H1 (cell line): ENCODE data around the gene COL27A1. TPM values are rescaled to one million over a fixed set of nuclear protein-coding genes. Genes with fewer than 3 reads are reported as not detected.

Source experiments
- CTCF ChIA-PET: fragments of 300-600 bp; sonication (Branson Sonifier 250); formaldehyde crosslinking; loops from one replicate; lab custom pipeline; 2021; ENCODE audit not compliant: partially characterized antibody; lab: Charles Lee
- POLR2A ChIA-PET: fragments of 300-600 bp; sonication (Branson Sonifier 250); formaldehyde crosslinking; loops from one replicate; lab custom pipeline; 2021; ENCODE audit warnings: inconsistent platforms; ENCODE audit not compliant: partially characterized antibody; lab: Charles Lee
- DNase-seq, 2 experiments: peaks; one replicate each; pipeline versions ENCODE4 v3.0.0 to v3.0.0-alpha.2; 2010 to 2022; ENCODE audit warnings: low spot score in 2 of 2, low read depth in 1 of 2, mixed read lengths in 1 of 2
- FAIRE-seq: peaks from 2 replicates; lab custom pipeline; 2011; peaks lifted over from hg19 to GRCh38; lab: Jason Lieb, UNC
- H2AFZ ChIP-seq: 2 replicates; pipeline ENCODE4 v1.8.1; 2012; ENCODE audit warnings: low read length, inconsistent platforms
- H2AK5ac ChIP-seq: 2 replicates; pipeline ENCODE4 v1.6.1; 2013; ENCODE audit warnings: low read depth, low read length
- H2BK120ac ChIP-seq: replicated peaks from 2 replicates; pipeline ENCODE3; 2013; ENCODE audit warnings: low read depth, low read length, inconsistent platforms
- H2BK12ac ChIP-seq: 2 replicates; pipeline ENCODE4 v1.6.1; 2013; ENCODE audit warnings: low read depth, low read length
- H2BK15ac ChIP-seq: 2 replicates; pipeline ENCODE4 v1.6.1; 2013; ENCODE audit warnings: low read length
- H2BK20ac ChIP-seq: 2 replicates; pipeline ENCODE4 v1.6.1; 2013; ENCODE audit warnings: low read length
- H2BK5ac ChIP-seq: 2 replicates; pipeline ENCODE4 v1.6.1; 2013; ENCODE audit warnings: low read depth, low read length
- H3K14ac ChIP-seq: 2 replicates; pipeline ENCODE4 v1.6.1; 2013; ENCODE audit warnings: inconsistent platforms; ENCODE audit not compliant: insufficient read length
- H3K18ac ChIP-seq: 2 replicates; pipeline ENCODE4 v1.6.1; 2013; ENCODE audit warnings: low read length; ENCODE audit errors: extremely low read depth
- H3K23ac ChIP-seq: 2 replicates; pipeline ENCODE4 v1.6.1; 2013; ENCODE audit warnings: inconsistent platforms; ENCODE audit not compliant: insufficient read length
- H3K23me2 ChIP-seq: 2 replicates; pipeline ENCODE4 v1.6.1; 2013; ENCODE audit warnings: low read depth, low read length
- H3K27ac ChIP-seq: 2 replicates; pipeline ENCODE4 v1.6.1; 2011; ENCODE audit warnings: low read depth, low read length, inconsistent platforms
- H3K27me3 ChIP-seq, 4 experiments: replicated peaks in 1 of 4; 1 replicate in 1 of 4; 2 replicates in 3 of 4; pipeline versions ENCODE4 v1.6.1 to v1.8.1; 2011 to 2013; ENCODE audit warnings: low read length in 3 of 4, mild to moderate bottlenecking in 3 of 4, inconsistent platforms in 2 of 4, mixed read lengths in 2 of 4, moderate library complexity in 1 of 4; ENCODE audit not compliant: control insufficient read depth in 3 of 4, insufficient read depth in 3 of 4; ENCODE audit errors: extremely low read depth in 1 of 4
- H3K36me3 ChIP-seq, 4 experiments: 2 replicates each; pipeline versions ENCODE4 v1.6.1 to v1.8.1; 2011 to 2013; ENCODE audit warnings: mild to moderate bottlenecking in 4 of 4, low read length in 3 of 4, moderate library complexity in 2 of 4, control low read depth in 1 of 4, inconsistent platforms in 1 of 4; ENCODE audit not compliant: insufficient read depth in 4 of 4, control insufficient read depth in 2 of 4
- H3K4ac ChIP-seq: replicated peaks from 2 replicates; pipeline ENCODE3; 2013; ENCODE audit warnings: low read length, low read depth, mixed read lengths, inconsistent platforms; ENCODE audit not compliant: insufficient read length
- H3K4me1 ChIP-seq, 4 experiments: replicated peaks in 1 of 4; 1 replicate in 1 of 4; 2 replicates in 3 of 4; pipeline versions ENCODE4 v1.6.1 to v1.8.1; 2011 to 2013; ENCODE audit warnings: low read length in 3 of 4, inconsistent platforms in 2 of 4, mixed read lengths in 1 of 4; ENCODE audit not compliant: insufficient read depth in 4 of 4, control insufficient read depth in 3 of 4
- H3K4me2 ChIP-seq, 2 experiments: 2 replicates each; pipeline versions ENCODE4 v1.6.1 to v1.8.1; 2011 to 2013; ENCODE audit warnings: low read depth in 2 of 2, low read length in 2 of 2, control low read depth in 1 of 2, inconsistent platforms in 1 of 2, mild to moderate bottlenecking in 1 of 2; ENCODE audit not compliant: insufficient read depth in 1 of 2
- H3K4me3 ChIP-seq, 4 experiments: fragments of 200-600, 300-600 bp in 1 of 4; sonication (generic), shearing (Covaris generic), sonication (Bioruptor Twin) in 1 of 4; 2 replicates each; pipeline versions ENCODE4 v1.5.1 to v1.8.1; 2011 to 2016; ENCODE audit warnings: low read length in 4 of 4, low read depth in 3 of 4, control low read depth in 2 of 4, inconsistent platforms in 2 of 4, mild to moderate bottlenecking in 2 of 4, mixed read lengths in 1 of 4, moderate library complexity in 1 of 4; ENCODE audit not compliant: insufficient read depth in 2 of 4; ENCODE audit errors: extremely low read depth in 1 of 4
- H3K56ac ChIP-seq: replicated peaks from 2 replicates; pipeline ENCODE3; 2013; ENCODE audit warnings: low read depth, mild to moderate bottlenecking, mixed read lengths, low read length, inconsistent platforms; ENCODE audit not compliant: insufficient read length
- H3K79me1 ChIP-seq: 2 replicates; pipeline ENCODE4 v1.6.1; 2013; ENCODE audit warnings: low read depth, low read length, control low read depth
- H3K79me2 ChIP-seq, 2 experiments: 2 replicates each; pipeline versions ENCODE4 v1.6.1 to v1.8.1; 2012 to 2013; ENCODE audit warnings: low read length in 2 of 2, mild to moderate bottlenecking in 2 of 2, inconsistent platforms in 1 of 2; ENCODE audit not compliant: insufficient read depth in 2 of 2, control insufficient read depth in 1 of 2
- H3K9ac ChIP-seq, 4 experiments: replicated peaks in 1 of 4; 1 replicate in 1 of 4; 2 replicates in 3 of 4; pipeline versions ENCODE4 v1.6.1 to v1.8.1; 2011 to 2013; ENCODE audit warnings: low read depth in 3 of 4, low read length in 3 of 4, control low read depth in 2 of 4, mild to moderate bottlenecking in 2 of 4, moderate library complexity in 2 of 4, inconsistent platforms in 1 of 4; ENCODE audit errors: extremely low read depth in 1 of 4
- H3K9me3 ChIP-seq, 2 experiments: 2 replicates each; pipeline versions ENCODE4 v1.6.1 to v1.8.1; 2012 to 2013; ENCODE audit warnings: mild to moderate bottlenecking in 2 of 2, moderate library complexity in 2 of 2, control low read depth in 1 of 2, inconsistent platforms in 1 of 2, low read depth in 1 of 2, low read length in 1 of 2, mixed read lengths in 1 of 2; ENCODE audit not compliant: insufficient read depth in 2 of 2
- H4K20me1 ChIP-seq, 2 experiments: replicated peaks in 1 of 2; 2 replicates each; pipeline versions ENCODE3 to v1.8.1; 2011 to 2013; ENCODE audit warnings: inconsistent platforms in 2 of 2, low read length in 2 of 2, mild to moderate bottlenecking in 1 of 2; ENCODE audit not compliant: insufficient read depth in 2 of 2, control insufficient read depth in 1 of 2
- H4K5ac ChIP-seq: 2 replicates; pipeline ENCODE4 v1.6.1; 2013; ENCODE audit warnings: low read length, low read depth, mixed read lengths, inconsistent platforms; ENCODE audit not compliant: insufficient read length
- H4K8ac ChIP-seq: 2 replicates; pipeline ENCODE4 v1.8.0; 2013; ENCODE audit warnings: mild to moderate bottlenecking, moderate library complexity, low read length, inconsistent platforms; ENCODE audit not compliant: insufficient read depth; ENCODE audit errors: extremely low read depth
- H4K91ac ChIP-seq: replicated peaks from 2 replicates; pipeline ENCODE3; 2013; ENCODE audit warnings: low read length, mixed read lengths, inconsistent platforms; ENCODE audit not compliant: insufficient read length
- ATF2 ChIP-seq: IDR thresholded peaks from 2 replicates; pipeline ENCODE4 v1.6.1; 2012; ENCODE audit warnings: low read length, inconsistent platforms
- CBX8 ChIP-seq: fragments of 300-800, 300-1000 bp; sonication (generic); IDR thresholded peaks from 2 replicates; pipeline ENCODE4 v1.7.1; 2016; ENCODE audit warnings: low read depth, low read length, borderline replicate concordance
- EGR1 ChIP-seq: IDR thresholded peaks from 2 replicates; pipeline ENCODE4 v1.6.1; 2011; ENCODE audit warnings: low read depth, low read length, borderline replicate concordance
- HDAC2 ChIP-seq, 2 experiments: fragments of 300-600 bp in 1 of 2; sonication (generic) in 1 of 2; IDR thresholded peaks; 2 replicates each; pipeline ENCODE4 v1.6.1; 2011 to 2012; ENCODE audit warnings: low read depth in 2 of 2, low read length in 2 of 2, mild to moderate bottlenecking in 2 of 2, moderate library complexity in 2 of 2, borderline replicate concordance in 1 of 2, inconsistent platforms in 1 of 2
- KDM4A ChIP-seq: IDR thresholded peaks from one replicate; pipeline ENCODE4 v1.7.1; 2012; ENCODE audit warnings: low read depth, mild to moderate bottlenecking, moderate library complexity, low read length, inconsistent platforms; ENCODE audit not compliant: severe bottlenecking
- MAFK ChIP-seq: IDR thresholded peaks from 2 replicates; pipeline ENCODE4 v1.6.1; 2012; ENCODE audit warnings: low read depth, mild to moderate bottlenecking, improper control_type of control experiment, low read length
- WGBS, 2 experiments: shearing (Covaris generic) in 1 of 2; methylation state at CpG; one replicate each; pipeline versions ENCODE4 v1.1.6 to v1.1.7; 2013 to 2015; ENCODE audit warnings: low lambda C conversion rate in 2 of 2, mixed read lengths in 2 of 2, inconsistent platforms in 1 of 2, low coverage in 1 of 2, missing lambda C conversion rate in 1 of 2; ENCODE audit not compliant: insufficient replicate concordance in 2 of 2, insufficient coverage in 1 of 2, insufficient read length in 1 of 2; ENCODE audit errors: extremely low coverage in 1 of 2, missing lambda C conversion rate in 1 of 2; 5-methylcytosine and 5-hydroxymethylcytosine counted together
- polyA plus RNA-seq, 7 experiments: library from polyadenylated mRNA; depleted of rRNA in 3 of 7; stranded (reverse) in 5 of 7; unstranded in 2 of 7; fragments of >200 nt in 5 of 7; fragments of 200-250 nt in 2 of 7; gene quantifications; 1 replicate in 5 of 7; 2 replicates in 1 of 7; 4 replicates in 1 of 7; pipeline versions ENCODE4 v1.2.1 to v1.2.3, GENCODE V29; 2011 to 2013; ENCODE audit warnings: missing spikeins in 2 of 7, mixed read lengths in 2 of 7
- total RNA-seq: library from RNA; stranded (reverse); fragmentation: NEBNext Ultra II Directional; extraction: Animal tissue kit (Norgen Biotek cat#: 25700); gene quantifications from 2 replicates; pipeline ENCODE4 v1.2.1, GENCODE V29; 2021

COL27A1 gene
- total and polyA plus RNA-seq, 2 of the 8 experiments (the other 6 are each of a cell fraction or from before 2014, with no cell fraction given), result 15.1 to 22.8 TPM

- H3K27ac ChIP-seq, result no peak overlapping the region
- H2BK15ac ChIP-seq, result no peak overlapping the region
- H3K79me2 ChIP-seq, result no peaks in the 10 kb centered on the region
- no peak overlapping the region for H2BK20ac ChIP-seq
- no peak overlapping the region for H2BK12ac ChIP-seq
- no peaks in the 10 kb centered on the region for H3K9me3 ChIP-seq
- no peak overlapping the region for H3K4me2 ChIP-seq
- no peak overlapping the region for H3K23ac ChIP-seq
- no peak overlapping the region for H4K8ac ChIP-seq
- H4K20me1 ChIP-seq, result peaks cover 0 to 2% of the 10 kb centered on the region in 2 experiments
- FAIRE-seq (no peak), DNase-seq (no peak)
- no peak overlapping the region for H2BK120ac ChIP-seq
- H4K91ac ChIP-seq, result no peak overlapping the region
- H3K4me1 ChIP-seq, result no peaks in the 10 kb centered on the region
- H3K56ac ChIP-seq, result no peak overlapping the region
- no peaks in the 10 kb centered on the region for H3K27me3 ChIP-seq
- peaks cover 10 to 41% (median 27%) of the 10 kb centered on the region in 4 experiments for H3K36me3 ChIP-seq
- H3K4ac ChIP-seq, result no peak overlapping the region
- no peaks in the 10 kb centered on the region for H3K79me1 ChIP-seq
- H2AFZ ChIP-seq, result no peak overlapping the region
- H2AK5ac ChIP-seq, result no peak overlapping the region
- WGBS, 2 experiments, result 81% methylated on average over 2 of the region's 2 CpGs; no CpG with 5 or more reads in 1 of the 2 experiments
- POLR2A ChIA-PET, result interaction anchor here (0.5 to 2.9 kb wide), 3 partner anchors 10 to 58 kb away, joined by 3 to 9 read pairs (median 6); no protein-coding TSS in a partner anchor
- no peak overlapping the region for H2BK5ac ChIP-seq
- no peak overlapping the region for H3K14ac ChIP-seq
- no peak overlapping the region for H3K9ac ChIP-seq
- H4K5ac ChIP-seq, result no peak overlapping the region
- H3K23me2 ChIP-seq, result no peaks in the 10 kb centered on the region
- no peak overlapping the region for H3K18ac ChIP-seq
- H3K4me3 ChIP-seq, result no peak overlapping the region
- CTCF ChIA-PET, result interaction anchor here (0.6 to 3.4 kb wide), 20 partner anchors 12 to 343 kb away, joined by 3 to 21 read pairs (median 4); no protein-coding TSS in a partner anchor
- TF ChIP-seq KDM4A (no peak), HDAC2 (IDR thresholded peaks at IDR 0.05; ENCODE audit: borderline replicate concordance in 1 of 2, low read depth in 2 of 2, low read length in 2 of 2) (no peak), EGR1 (no peak), MAFK (no peak), CBX8 (no peak), ATF2 (no peak)
These were observed 182.8 kb downstream of the COL27A1 start for GRCh38 chr9:114338187-114338586.
